GM21447 (cell line): ENCODE data around the gene ELOVL6.
"Not testable (repeated sequence)": the region's sequence is repeated elsewhere in the genome, so short reads cannot be mapped to it uniquely, and the experiment has no call there.

ENCODE experiments used
- ATAC-seq: cut with Tn5 transposase; IDR thresholded peaks from one replicate; pipeline ENCODE4 v1.9.1; 2021; ENCODE audit not compliant: unreplicated experiment

Gene ELOVL6

GRCh38 chr4:110163327-110164069 lies 34.9 kb downstream of the ELOVL6 start:
- no peak for ATAC-seq

- no peak for ATAC-seq
Observed at GRCh38 chr4:110160618-110161017, 37.8 kb downstream of the ELOVL6 start.

- ATAC-seq, result no peak
Observed at GRCh38 chr4:110159541-110159940, 38.9 kb downstream of the ELOVL6 start.

GRCh38 chr4:110157580-110157979 lies 40.8 kb downstream of the ELOVL6 start:
- no peak for ATAC-seq

GRCh38 chr4:110157166-110157565 lies 41.2 kb downstream of the ELOVL6 start:
- not testable (repeated sequence) for ATAC-seq

- ATAC-seq, result no peak
Observed at GRCh38 chr4:110156442-110156841, 42.0 kb downstream of the ELOVL6 start.

- no peak for ATAC-seq
Observed at GRCh38 chr4:110155654-110156053, 42.8 kb downstream of the ELOVL6 start.

- ATAC-seq, result no peak
Observed at GRCh38 chr4:110154582-110154981, 43.8 kb downstream of the ELOVL6 start.

DNA sequence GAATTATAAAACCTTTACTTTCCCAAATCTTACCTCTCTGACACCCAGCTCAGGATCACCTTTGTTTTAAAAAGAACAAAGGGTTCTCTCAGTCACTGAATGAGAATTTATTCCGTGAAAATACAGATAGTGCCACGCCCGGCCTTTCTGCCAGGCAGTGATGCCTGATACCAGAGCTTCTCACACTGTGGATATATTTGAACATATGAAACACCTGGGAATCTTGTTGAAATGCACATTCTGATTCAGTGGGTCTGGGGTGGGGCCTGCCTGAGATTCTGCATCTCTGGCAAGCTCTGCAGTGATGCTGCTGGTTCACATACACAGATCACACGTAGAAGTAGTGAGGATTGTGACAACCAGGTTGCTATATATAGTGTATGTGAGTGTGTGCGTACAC lies 46.0 kb downstream of the ELOVL6 start:
- no peak for ATAC-seq

DNA sequence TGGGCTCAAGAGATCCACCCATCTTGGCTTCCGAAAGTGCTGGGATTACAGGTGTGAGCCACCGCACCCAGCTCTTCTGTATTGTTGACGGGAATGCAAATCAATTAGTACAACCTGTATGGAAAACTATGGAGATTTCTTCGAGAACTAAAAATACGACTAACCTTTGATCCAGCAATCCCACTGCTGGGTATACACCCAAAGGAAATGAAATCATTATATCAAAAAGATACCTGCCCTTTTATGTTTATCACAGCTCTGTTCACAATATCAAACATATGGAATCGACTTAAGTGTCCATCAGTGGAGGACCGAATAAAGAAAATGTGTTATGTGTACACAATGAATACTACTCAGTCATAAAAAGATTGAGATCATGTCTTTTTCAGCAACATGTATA lies 49.3 kb downstream of the ELOVL6 start:
- ATAC-seq, result no peak

- ATAC-seq, result no peak
Observed at GRCh38 chr4:110142461-110142860, 56.0 kb downstream of the ELOVL6 start.

- ATAC-seq, result no peak
Observed at GRCh38 chr4:110139815-110140214, 58.6 kb downstream of the ELOVL6 start.

GRCh38 chr4:110139111-110139510 lies 59.3 kb downstream of the ELOVL6 start:
- ATAC-seq, result no peak

GRCh38 chr4:110138551-110138950 lies 59.9 kb downstream of the ELOVL6 start:
- ATAC-seq, result no peak

DNA sequence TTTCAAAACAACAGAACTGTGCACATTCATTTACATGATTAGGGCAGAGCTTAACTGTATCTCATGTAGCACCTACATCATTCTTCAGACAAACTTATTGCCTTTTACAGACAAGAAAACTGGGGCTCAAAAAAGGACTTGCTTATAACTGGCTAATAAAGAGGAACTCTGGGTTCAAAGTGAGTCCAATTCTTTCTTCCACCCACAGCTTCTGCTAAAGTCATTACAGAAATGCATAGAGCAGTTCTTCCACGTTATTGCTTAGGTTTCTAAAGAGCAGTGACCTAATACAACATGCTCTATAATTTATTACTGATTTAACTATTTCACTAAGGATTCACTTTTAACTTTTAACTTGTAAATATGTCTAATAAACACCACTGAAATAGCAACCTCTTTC lies 60.6 kb downstream of the ELOVL6 start:
- ATAC-seq, result no peak

- no peak for ATAC-seq
Observed at GRCh38 chr4:110135523-110135922, 62.9 kb downstream of the ELOVL6 start.

DNA sequence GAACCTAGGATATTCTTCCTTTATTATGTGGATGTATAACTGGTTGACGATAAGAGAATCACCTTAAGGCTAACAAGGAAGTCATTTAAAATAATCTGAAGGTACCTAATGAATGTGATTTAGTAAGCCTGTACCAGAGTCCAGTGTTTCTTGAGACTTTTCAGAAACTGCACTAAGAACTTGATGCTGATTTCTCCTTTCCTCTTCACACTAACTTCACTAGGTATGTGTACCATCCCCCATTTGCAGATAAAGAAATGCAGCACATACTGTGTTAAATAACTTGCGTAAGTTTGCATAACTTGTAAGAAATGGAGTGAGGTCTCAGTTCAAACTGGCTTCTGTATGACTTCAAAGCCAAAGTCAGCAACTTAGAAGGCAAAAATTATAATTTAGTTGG lies 63.3 kb downstream of the ELOVL6 start:
- ATAC-seq, result no peak

GRCh38 chr4:110134269-110134869 lies 64.0 kb downstream of the ELOVL6 start:
- ATAC-seq, result no peak

GRCh38 chr4:110132816-110133719 lies 65.3 kb downstream of the ELOVL6 start:
- ATAC-seq, result no peak

DNA sequence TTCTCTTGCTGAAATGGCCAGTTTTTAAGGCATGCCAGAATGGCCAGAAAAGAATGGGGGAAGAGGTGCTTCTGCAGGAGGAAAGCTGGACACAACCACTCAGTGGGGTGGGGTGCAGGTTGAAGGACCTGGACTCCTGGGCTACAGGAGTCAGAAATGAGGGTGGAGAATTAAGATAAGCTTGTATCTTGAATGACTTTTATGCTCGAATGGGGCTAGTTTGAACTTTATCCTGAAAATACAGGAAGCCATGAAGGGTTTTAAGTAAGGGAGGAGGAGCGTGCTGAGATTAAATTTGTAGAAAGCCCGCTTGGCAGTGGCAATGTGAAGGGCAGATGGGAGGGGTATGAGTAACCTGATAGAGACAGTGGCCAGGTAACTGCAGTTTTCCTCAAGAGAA lies 66.5 kb downstream of the ELOVL6 start:
- no peak for ATAC-seq

DNA sequence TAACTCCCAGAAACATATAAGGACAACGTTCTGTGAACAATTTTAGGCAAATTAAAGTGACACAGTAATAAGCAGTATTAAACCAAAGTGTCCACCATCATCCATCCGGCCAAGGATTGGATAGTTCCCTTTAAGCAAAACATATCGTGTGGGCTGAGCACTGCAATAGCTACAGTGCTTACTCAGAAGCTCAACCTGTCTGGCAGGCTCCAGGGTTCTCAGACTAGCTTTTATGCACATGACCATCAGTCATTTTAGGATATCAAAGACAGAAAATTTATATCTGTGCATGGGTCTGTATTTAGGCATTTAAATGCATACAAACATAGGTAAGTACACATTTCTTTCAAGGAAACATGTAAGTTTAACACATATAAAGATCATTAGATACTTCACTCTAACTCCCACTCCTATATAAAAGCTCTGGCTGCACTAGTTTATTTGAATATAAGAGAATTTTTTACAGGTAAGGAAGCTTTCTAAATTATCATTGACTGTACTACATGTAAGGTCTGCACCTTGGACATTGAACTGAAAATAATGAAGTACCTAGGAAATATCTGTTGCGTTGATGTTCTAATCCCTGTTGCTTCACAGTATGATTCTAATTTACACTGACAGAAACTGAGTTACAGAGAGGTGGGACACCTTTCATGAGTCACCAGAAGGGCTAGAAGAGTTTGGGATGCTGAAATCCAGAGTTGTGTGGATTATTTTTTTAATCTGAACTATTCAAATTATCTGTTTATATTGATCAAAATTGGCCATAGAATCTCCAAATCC lies 67.6 kb downstream of the ELOVL6 start:
- ATAC-seq, result no peak
